Measurements from ENCODE around the gene ZNF837.

DNA sequence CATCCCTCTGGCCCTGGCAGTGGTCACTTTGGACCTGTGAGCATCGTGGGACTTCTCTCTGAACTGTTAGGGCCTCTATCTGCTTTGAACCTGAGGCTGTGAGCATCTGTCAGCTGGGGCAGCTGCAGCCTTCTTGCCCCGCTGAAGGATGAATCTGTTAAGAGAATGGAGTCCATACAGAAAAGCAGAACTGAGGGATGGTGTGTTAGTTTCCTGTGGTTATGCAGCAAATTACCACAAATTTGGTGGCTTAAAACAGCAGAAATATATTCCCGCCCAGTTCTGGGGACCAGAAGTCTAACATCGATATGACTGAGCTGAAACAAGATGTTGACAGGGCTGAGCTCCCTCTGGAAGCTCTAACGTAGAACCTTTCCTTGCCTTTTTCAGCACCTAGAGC is 16.7 kb downstream of the ZNF837 start:
- TF ChIP-seq, protein P1, sequence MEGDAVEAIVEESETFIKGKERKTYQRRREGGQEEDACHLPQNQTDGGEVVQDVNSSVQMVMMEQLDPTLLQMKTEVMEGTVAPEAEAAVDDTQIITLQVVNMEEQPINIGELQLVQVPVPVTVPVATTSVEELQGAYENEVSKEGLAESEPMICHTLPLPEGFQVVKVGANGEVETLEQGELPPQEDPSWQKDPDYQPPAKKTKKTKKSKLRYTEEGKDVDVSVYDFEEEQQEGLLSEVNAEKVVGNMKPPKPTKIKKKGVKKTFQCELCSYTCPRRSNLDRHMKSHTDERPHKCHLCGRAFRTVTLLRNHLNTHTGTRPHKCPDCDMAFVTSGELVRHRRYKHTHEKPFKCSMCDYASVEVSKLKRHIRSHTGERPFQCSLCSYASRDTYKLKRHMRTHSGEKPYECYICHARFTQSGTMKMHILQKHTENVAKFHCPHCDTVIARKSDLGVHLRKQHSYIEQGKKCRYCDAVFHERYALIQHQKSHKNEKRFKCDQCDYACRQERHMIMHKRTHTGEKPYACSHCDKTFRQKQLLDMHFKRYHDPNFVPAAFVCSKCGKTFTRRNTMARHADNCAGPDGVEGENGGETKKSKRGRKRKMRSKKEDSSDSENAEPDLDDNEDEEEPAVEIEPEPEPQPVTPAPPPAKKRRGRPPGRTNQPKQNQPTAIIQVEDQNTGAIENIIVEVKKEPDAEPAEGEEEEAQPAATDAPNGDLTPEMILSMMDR (IDR thresholded peaks at IDR 0.05), result no peak
- TF ChIP-seq EZH2 (IDR thresholded peaks at IDR 0.05; ENCODE audit: borderline replicate concordance, insufficient read depth, low read depth, low read length, poor library complexity, severe bottlenecking), result no peak
